Ishikawa (cell line): ENCODE data around the gene PLCG1.

Experiments
- CEBPB ChIP-seq: IDR thresholded peaks from 2 replicates; pipeline ENCODE4 v1.6.1; 2012
- CREB1 ChIP-seq: IDR thresholded peaks from 2 replicates; pipeline ENCODE4 v1.6.1; 2012; ENCODE audit warnings: low read depth
- EGR1 ChIP-seq: IDR thresholded peaks from 2 replicates; pipeline ENCODE4 v1.6.1; 2012
- EP300 ChIP-seq: IDR thresholded peaks from 2 replicates; pipeline ENCODE4 v1.6.1; 2012; ENCODE audit warnings: borderline replicate concordance
- FOXM1 ChIP-seq: IDR thresholded peaks from 2 replicates; pipeline ENCODE4 v1.6.1; 2012; ENCODE audit warnings: low read depth, borderline replicate concordance
- NFIC ChIP-seq: IDR thresholded peaks from 2 replicates; pipeline ENCODE4 v1.6.1; 2012
- RAD21 ChIP-seq: IDR thresholded peaks from 2 replicates; pipeline ENCODE4 v1.6.1; 2012; ENCODE audit warnings: low read depth
- REST ChIP-seq: IDR thresholded peaks from 2 replicates; pipeline ENCODE4 v1.6.1; 2012; ENCODE audit warnings: low read depth, mild to moderate bottlenecking
- TAF1 ChIP-seq: IDR thresholded peaks from 2 replicates; pipeline ENCODE4 v1.6.1; 2012; ENCODE audit warnings: low read depth, mild to moderate bottlenecking
- TCF12 ChIP-seq: IDR thresholded peaks from 2 replicates; pipeline ENCODE4 v1.6.1; 2012; ENCODE audit warnings: low read depth
- TEAD4 ChIP-seq: IDR thresholded peaks from 2 replicates; pipeline ENCODE4 v1.6.1; 2012
- USF1 ChIP-seq: IDR thresholded peaks from 2 replicates; pipeline ENCODE4 v1.6.1; 2012
- YY1 ChIP-seq: IDR thresholded peaks from 2 replicates; pipeline ENCODE4 v1.6.1; 2012; ENCODE audit warnings: low read depth
- ZBTB7A ChIP-seq: IDR thresholded peaks from 2 replicates; pipeline ENCODE4 v1.6.1; 2012; ENCODE audit warnings: low read depth
- TF ChIP-seq, protein P1 (sequence below): IDR thresholded peaks from 2 replicates; pipeline ENCODE4 v1.6.1; 2012

Gene PLCG1

DNA sequence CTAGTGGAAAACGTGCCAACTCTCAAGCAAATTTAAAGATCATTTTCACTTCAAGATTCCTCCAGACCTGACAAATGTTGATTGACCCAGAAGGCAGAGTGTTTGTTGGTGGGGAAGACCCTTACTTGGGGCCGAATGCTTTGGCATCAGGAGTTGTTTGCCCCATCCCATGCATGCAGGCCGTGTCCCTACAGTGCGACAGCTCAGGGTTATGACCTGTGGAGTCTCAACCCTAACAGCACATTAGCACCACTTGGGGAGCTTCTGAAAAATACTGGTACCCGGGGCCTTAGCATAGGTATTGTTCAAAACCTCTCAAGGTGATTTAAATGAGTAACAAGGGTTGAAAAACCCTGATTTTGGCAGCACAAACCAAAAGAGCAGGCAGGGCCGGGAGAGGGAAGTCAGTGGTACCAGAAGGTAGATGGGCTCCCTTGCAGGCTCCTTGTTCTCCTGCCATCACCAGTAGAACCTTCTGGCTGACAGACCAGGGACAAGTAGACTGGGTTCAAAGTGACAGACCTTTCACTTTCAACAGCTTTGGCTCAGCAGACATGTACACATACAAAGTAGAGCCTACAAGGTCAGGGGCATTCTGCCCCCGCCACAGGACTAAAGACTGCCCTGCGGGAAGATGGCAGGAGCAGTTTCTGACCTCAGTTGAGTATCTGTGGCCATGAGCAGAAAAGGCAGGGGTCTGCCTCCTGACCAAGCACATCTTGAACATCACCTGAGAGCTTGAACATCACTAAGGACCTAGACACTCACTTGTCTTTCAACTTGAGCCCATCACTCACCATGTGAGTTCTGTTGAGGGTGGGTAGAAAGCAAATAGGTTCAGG is 39.6 kb downstream of the PLCG1 start:
- TF ChIP-seq EP300: no peak
- no peak for TF ChIP-seq CEBPB
- TF ChIP-seq TAF1: no peak

DNA sequence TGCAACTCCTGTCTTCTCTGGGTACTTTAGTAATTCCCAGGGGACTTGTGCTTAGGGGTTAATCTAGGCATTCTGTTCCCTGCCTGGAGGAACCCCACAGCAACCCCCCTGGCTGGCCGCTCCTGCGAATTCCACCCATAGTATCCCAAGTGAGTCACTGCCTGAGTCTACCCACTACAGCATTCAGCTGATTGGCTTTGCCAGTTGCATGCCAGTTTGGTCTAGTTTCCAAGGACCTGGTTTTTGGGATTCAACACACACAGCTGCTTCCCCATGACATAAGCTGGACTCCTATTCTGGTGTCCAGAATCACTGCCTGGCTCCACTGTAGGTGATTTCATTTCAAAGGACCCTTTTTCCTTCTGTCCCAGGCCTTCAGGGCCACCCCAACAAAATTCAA is 40.3 kb downstream of the PLCG1 start:
- TF ChIP-seq REST (no peak), TAF1 (no peak), USF1 (no peak), EGR1 (no peak), TCF12 (peak; percentile 40; the same call in 1 of the 2 replicates), ZBTB7A (0 out of 2 replicates have a peak, but pooled peaks have one; percentile 36), EP300 (peak; percentile 71; the same call in 1 of the 2 replicates), RAD21 (no peak), FOXM1 (0 out of 2 replicates have a peak, but pooled peaks have one; percentile 16), TEAD4 (peak; percentile 88), YY1 (no peak), CEBPB (no peak), NFIC (peak; percentile 49), CREB1 (no peak)
- TF ChIP-seq, protein P1, sequence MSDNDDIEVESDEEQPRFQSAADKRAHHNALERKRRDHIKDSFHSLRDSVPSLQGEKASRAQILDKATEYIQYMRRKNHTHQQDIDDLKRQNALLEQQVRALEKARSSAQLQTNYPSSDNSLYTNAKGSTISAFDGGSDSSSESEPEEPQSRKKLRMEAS: no peak

DNA sequence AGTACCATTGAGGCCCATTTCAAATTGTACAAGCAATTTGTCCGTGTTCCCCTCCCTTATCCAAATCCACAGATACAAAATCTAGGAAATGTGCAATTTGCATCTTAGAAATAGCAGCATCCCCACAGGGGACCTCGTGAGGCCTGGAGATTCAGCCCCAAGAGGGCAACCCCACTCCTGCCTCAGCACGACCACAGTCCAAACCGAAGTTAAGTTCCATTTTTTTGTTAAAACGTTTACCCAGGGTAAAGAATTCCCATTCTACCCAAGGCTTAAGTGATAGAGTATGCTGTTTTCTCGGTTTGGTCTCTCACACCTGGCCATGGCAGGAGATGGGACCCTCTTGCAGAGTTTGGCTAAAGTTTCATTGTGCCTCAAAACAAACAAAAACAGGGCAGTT is 41.2 kb downstream of the PLCG1 start:
- TF ChIP-seq FOXM1 (no peak), YY1 (no peak), TCF12 (no peak), NFIC (no peak), ZBTB7A (no peak), CEBPB (no peak), EP300 (no peak), TEAD4 (no peak), RAD21 (no peak), TAF1 (no peak), USF1 (no peak), CREB1 (no peak), EGR1 (no peak), REST (no peak)
- TF ChIP-seq, protein P1: no peak

DNA sequence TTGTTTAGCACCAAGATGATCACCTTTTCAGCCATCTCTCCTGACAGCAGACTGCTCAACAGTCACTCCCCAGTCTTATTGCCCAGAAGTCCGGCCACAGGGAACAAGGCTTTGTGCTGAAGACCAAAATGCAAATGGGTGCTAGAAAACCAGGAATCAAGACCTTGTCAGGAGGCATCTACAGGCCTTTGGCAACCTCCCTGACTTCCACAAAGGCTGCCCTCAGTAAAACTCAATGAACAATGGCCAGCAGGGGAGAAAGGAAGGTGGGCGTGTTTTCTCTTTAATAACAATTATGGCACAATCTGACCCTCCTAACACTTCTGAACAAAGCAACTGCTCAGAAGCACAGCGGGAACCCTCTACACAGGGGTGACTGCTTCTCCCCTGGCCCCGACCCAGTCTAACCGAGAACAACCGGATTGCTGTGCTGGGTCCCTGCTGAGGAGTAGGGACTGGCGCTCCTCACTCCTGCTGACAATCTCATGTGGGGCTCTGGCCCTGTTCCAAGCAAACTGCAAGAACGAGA is 41.6 kb downstream of the PLCG1 start:
- no peak for TF ChIP-seq RAD21
- no peak for TF ChIP-seq ZBTB7A
- no peak for TF ChIP-seq USF1
- TF ChIP-seq NFIC: peak; percentile 99
- TF ChIP-seq, protein P1: peak; percentile 59; the same call in 1 of the 2 replicates
- peak; percentile 22; the same call in 1 of the 2 replicates for TF ChIP-seq YY1
- TF ChIP-seq REST: no peak
- peak; percentile 34; the same call in 1 of the 2 replicates for TF ChIP-seq FOXM1
- TF ChIP-seq CEBPB: peak; percentile 82
- no peak for TF ChIP-seq TAF1
- no peak for TF ChIP-seq CREB1
- peak; percentile 80 for TF ChIP-seq EP300
- TF ChIP-seq TCF12: peak; percentile 94
- TF ChIP-seq EGR1: peak; percentile 66
- peak; percentile 61 for TF ChIP-seq TEAD4
